ENCODE measurements around the gene ANGPTL4.

GRCh38 chr19:8343483-8343844 lies 20.5 kb upstream of the ANGPTL4 start:
- TF ChIP-seq, protein P1, sequence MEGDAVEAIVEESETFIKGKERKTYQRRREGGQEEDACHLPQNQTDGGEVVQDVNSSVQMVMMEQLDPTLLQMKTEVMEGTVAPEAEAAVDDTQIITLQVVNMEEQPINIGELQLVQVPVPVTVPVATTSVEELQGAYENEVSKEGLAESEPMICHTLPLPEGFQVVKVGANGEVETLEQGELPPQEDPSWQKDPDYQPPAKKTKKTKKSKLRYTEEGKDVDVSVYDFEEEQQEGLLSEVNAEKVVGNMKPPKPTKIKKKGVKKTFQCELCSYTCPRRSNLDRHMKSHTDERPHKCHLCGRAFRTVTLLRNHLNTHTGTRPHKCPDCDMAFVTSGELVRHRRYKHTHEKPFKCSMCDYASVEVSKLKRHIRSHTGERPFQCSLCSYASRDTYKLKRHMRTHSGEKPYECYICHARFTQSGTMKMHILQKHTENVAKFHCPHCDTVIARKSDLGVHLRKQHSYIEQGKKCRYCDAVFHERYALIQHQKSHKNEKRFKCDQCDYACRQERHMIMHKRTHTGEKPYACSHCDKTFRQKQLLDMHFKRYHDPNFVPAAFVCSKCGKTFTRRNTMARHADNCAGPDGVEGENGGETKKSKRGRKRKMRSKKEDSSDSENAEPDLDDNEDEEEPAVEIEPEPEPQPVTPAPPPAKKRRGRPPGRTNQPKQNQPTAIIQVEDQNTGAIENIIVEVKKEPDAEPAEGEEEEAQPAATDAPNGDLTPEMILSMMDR (IDR thresholded peaks at IDR 0.05) = no peak
- TF ChIP-seq POLR2A (IDR thresholded peaks at IDR 0.05) (no peak), EP300 (IDR thresholded peaks at IDR 0.05) (no peak)
